HEK293 (cell line): ENCODE data around the gene KCTD19.

Source experiments
- ATF2 ChIP-seq: fragments of 450-650 bp; formaldehyde crosslinking; IDR thresholded peaks from 2 replicates; pipeline ENCODE4 v1.5.1; 2016; ENCODE audit warnings: missing biosample characterization, missing genetic modification characterization, low read depth
- BCL11B ChIP-seq: fragments of 450-650 bp; formaldehyde crosslinking; IDR thresholded peaks from 2 replicates; pipeline ENCODE4 v1.5.1; 2016; ENCODE audit warnings: low read depth, missing biosample characterization, missing genetic modification characterization
- GFI1B ChIP-seq: fragments of 450-650 bp; formaldehyde crosslinking; IDR thresholded peaks from 2 replicates; pipeline ENCODE4 v1.5.1; 2016; ENCODE audit warnings: missing biosample characterization, missing genetic modification characterization
- IKZF3 ChIP-seq: fragments of 450-650 bp; IDR thresholded peaks from 2 replicates; pipeline ENCODE4 v1.5.0; 2018; ENCODE audit warnings: missing biosample characterization, mild to moderate bottlenecking, missing genetic modification characterization, moderate library complexity
- OVOL3 ChIP-seq: fragments of 450-650 bp; formaldehyde crosslinking; IDR thresholded peaks from 2 replicates; pipeline ENCODE4 v1.5.1; 2016; ENCODE audit warnings: missing biosample characterization, missing genetic modification characterization
- PBX3 ChIP-seq: sonication (generic); formaldehyde crosslinking; IDR thresholded peaks from 2 replicates; pipeline ENCODE4 v1.8.1; 2022; ENCODE audit warnings: mild to moderate bottlenecking, moderate library complexity, missing genetic modification reagents
- SCRT1 ChIP-seq: fragments of 450-650 bp; formaldehyde crosslinking; IDR thresholded peaks from 2 replicates; pipeline ENCODE4 v1.5.1; 2016; ENCODE audit warnings: missing biosample characterization, missing genetic modification characterization, borderline replicate concordance
- ZNF239 ChIP-seq: fragments of 450-650 bp; formaldehyde crosslinking; IDR thresholded peaks from 2 replicates; pipeline ENCODE4 v1.5.1; 2016; ENCODE audit warnings: missing biosample characterization, missing genetic modification characterization
- ZNF423 ChIP-seq: fragments of 450-650 bp; formaldehyde crosslinking; IDR thresholded peaks from 2 replicates; pipeline ENCODE4 v1.5.1; 2016; ENCODE audit warnings: missing biosample characterization, missing genetic modification characterization
- ZNF488 ChIP-seq: fragments of 450-650 bp; formaldehyde crosslinking; IDR thresholded peaks from 2 replicates; pipeline ENCODE4 v1.5.1; 2016; ENCODE audit warnings: missing biosample characterization, missing genetic modification characterization
- ZNF529 ChIP-seq: fragments of 450-650 bp; formaldehyde crosslinking; IDR thresholded peaks from 2 replicates; pipeline ENCODE4 v1.5.1; 2017; ENCODE audit warnings: missing genetic modification characterization, missing biosample characterization; ENCODE audit not compliant: insufficient replicate concordance
- ZNF558 ChIP-seq: fragments of 450-650 bp; formaldehyde crosslinking; IDR thresholded peaks from 2 replicates; pipeline ENCODE4 v1.5.1; 2016; ENCODE audit warnings: missing biosample characterization, missing genetic modification characterization
- ZNF600 ChIP-seq: fragments of 450-650 bp; formaldehyde crosslinking; IDR thresholded peaks from 2 replicates; pipeline ENCODE4 v1.5.1; 2016; ENCODE audit warnings: missing biosample characterization, missing genetic modification characterization
- ZNF645 ChIP-seq: fragments of 450-650 bp; formaldehyde crosslinking; IDR thresholded peaks from 2 replicates; pipeline ENCODE4; 2016; ENCODE audit warnings: missing biosample characterization, missing genetic modification characterization
- ZNF792 ChIP-seq: fragments of 450-650 bp; formaldehyde crosslinking; IDR thresholded peaks from 2 replicates; pipeline ENCODE4 v1.5.1; 2016; ENCODE audit warnings: missing biosample characterization, missing genetic modification characterization
- ZNF830 ChIP-seq: fragments of 450-650 bp; IDR thresholded peaks from 2 replicates; pipeline ENCODE4 v1.5.0; 2018; ENCODE audit warnings: missing biosample characterization, missing genetic modification characterization, low read depth, mild to moderate bottlenecking, moderate library complexity
- ZSCAN4 ChIP-seq: fragments of 450-650 bp; formaldehyde crosslinking; IDR thresholded peaks from 2 replicates; pipeline ENCODE4 v1.5.1; 2017; ENCODE audit warnings: missing biosample characterization, missing genetic modification characterization
- TF ChIP-seq, protein P1 (sequence below): fragments of 450-650 bp; formaldehyde crosslinking; IDR thresholded peaks from 2 replicates; pipeline ENCODE4 v1.5.1; 2016; ENCODE audit warnings: missing biosample characterization, missing genetic modification characterization
- TF ChIP-seq, protein P2 (sequence below): fragments of 450-650 bp; formaldehyde crosslinking; conservative IDR thresholded peaks from 2 replicates; pipeline ENCODE4 v1.5.1; 2016; ENCODE audit warnings: low read depth, missing biosample characterization, missing genetic modification characterization
- TF ChIP-seq, protein P3 (sequence below): fragments of 450-650 bp; formaldehyde crosslinking; IDR thresholded peaks from 2 replicates; pipeline ENCODE4 v1.5.1; 2016; ENCODE audit warnings: missing biosample characterization, missing genetic modification characterization
- TF ChIP-seq, protein P4 (sequence below): fragments of 450-650 bp; formaldehyde crosslinking; IDR thresholded peaks from 2 replicates; pipeline ENCODE4 v1.5.1; 2016; ENCODE audit warnings: missing biosample characterization, missing genetic modification characterization, borderline replicate concordance

The KCTD19 gene

GRCh38 chr16:67311607-67312488, 14.7 kb downstream of the KCTD19 start (continued):
- TF ChIP-seq, protein P1, sequence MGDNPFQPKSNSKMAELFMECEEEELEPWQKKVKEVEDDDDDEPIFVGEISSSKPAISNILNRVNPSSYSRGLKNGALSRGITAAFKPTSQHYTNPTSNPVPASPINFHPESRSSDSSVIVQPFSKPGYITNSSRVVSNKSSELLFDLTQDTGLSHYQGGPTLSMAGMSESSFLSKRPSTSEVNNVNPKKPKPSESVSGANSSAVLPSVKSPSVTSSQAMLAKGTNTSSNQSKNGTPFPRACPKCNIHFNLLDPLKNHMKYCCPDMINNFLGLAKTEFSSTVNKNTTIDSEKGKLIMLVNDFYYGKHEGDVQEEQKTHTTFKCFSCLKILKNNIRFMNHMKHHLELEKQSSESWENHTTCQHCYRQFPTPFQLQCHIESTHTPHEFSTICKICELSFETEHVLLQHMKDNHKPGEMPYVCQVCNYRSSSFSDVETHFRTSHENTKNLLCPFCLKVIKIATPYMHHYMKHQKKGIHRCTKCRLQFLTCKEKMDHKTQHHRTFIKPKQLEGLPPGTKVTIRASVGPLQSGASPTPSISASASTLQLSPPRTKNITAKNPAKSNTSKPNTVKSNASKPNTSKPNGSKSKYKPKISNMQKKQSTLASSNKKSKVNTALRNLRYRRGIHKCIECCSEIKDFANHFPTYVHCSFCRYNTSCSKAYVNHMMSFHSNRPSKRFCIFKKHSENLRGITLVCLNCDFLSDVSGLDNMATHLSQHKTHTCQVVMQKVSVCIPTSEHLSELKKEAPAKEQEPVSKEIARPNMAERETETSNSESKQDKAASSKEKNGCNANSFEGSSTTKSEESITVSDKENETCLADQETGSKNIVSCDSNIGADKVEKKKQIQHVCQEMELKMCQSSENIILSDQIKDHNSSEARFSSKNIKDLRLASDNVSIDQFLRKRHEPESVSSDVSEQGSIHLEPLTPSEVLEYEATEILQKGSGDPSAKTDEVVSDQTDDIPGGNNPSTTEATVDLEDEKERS = no peak
- peak; percentile 67; the same call in 1 of the 2 replicates for TF ChIP-seq ZNF600
- TF ChIP-seq ZNF488 (tag by site-specific recombination) = no peak
- no peak for TF ChIP-seq SCRT1 (tag by site-specific recombination)
- TF ChIP-seq, protein P2, sequence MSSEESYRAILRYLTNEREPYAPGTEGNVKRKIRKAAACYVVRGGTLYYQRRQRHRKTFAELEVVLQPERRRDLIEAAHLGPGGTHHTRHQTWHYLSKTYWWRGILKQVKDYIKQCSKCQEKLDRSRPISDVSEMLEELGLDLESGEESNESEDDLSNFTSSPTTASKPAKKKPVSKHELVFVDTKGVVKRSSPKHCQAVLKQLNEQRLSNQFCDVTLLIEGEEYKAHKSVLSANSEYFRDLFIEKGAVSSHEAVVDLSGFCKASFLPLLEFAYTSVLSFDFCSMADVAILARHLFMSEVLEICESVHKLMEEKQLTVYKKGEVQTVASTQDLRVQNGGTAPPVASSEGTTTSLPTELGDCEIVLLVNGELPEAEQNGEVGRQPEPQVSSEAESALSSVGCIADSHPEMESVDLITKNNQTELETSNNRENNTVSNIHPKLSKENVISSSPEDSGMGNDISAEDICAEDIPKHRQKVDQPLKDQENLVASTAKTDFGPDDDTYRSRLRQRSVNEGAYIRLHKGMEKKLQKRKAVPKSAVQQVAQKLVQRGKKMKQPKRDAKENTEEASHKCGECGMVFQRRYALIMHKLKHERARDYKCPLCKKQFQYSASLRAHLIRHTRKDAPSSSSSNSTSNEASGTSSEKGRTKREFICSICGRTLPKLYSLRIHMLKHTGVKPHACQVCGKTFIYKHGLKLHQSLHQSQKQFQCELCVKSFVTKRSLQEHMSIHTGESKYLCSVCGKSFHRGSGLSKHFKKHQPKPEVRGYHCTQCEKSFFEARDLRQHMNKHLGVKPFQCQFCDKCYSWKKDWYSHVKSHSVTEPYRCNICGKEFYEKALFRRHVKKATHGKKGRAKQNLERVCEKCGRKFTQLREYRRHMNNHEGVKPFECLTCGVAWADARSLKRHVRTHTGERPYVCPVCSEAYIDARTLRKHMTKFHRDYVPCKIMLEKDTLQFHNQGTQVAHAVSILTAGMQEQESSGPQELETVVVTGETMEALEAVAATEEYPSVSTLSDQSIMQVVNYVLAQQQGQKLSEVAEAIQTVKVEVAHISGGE = no peak
- peak; percentile 9; the same call in 1 of the 2 replicates for TF ChIP-seq OVOL3 (tag by site-specific recombination)
- peak; percentile 29; the same call in 1 of the 2 replicates for TF ChIP-seq IKZF3
- TF ChIP-seq ZNF239 (tag by site-specific recombination) = no peak
- TF ChIP-seq, protein P3, sequence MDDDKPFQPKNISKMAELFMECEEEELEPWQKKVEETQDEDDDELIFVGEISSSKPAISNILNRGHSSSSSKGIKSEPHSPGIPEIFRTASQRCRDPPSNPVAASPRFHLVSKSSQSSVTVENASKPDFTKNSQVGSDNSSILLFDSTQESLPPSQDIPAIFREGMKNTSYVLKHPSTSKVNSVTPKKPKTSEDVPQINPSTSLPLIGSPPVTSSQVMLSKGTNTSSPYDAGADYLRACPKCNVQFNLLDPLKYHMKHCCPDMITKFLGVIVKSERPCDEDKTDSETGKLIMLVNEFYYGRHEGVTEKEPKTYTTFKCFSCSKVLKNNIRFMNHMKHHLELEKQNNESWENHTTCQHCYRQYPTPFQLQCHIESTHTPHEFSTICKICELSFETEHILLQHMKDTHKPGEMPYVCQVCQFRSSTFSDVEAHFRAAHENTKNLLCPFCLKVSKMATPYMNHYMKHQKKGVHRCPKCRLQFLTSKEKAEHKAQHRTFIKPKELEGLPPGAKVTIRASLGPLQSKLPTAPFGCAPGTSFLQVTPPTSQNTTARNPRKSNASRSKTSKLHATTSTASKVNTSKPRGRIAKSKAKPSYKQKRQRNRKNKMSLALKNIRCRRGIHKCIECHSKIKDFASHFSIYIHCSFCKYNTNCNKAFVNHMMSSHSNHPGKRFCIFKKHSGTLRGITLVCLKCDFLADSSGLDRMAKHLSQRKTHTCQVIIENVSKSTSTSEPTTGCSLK (tag by site-specific recombination) = no peak
- TF ChIP-seq ZSCAN4 (tag by site-specific recombination) = peak; percentile 93
- TF ChIP-seq ZNF830 (tag by site-specific recombination) = no peak
- TF ChIP-seq BCL11B = no peak
- TF ChIP-seq GFI1B = no peak
- TF ChIP-seq ZNF529 (tag by site-specific recombination) = no peak
- TF ChIP-seq ZNF792 (tag by site-specific recombination) = peak; percentile 45
- no peak for TF ChIP-seq ZNF645 (tag by site-specific recombination)
- no peak for TF ChIP-seq ZNF558
- peak; percentile 95 for TF ChIP-seq ATF2 (tag by site-specific recombination)
- TF ChIP-seq, protein P4, sequence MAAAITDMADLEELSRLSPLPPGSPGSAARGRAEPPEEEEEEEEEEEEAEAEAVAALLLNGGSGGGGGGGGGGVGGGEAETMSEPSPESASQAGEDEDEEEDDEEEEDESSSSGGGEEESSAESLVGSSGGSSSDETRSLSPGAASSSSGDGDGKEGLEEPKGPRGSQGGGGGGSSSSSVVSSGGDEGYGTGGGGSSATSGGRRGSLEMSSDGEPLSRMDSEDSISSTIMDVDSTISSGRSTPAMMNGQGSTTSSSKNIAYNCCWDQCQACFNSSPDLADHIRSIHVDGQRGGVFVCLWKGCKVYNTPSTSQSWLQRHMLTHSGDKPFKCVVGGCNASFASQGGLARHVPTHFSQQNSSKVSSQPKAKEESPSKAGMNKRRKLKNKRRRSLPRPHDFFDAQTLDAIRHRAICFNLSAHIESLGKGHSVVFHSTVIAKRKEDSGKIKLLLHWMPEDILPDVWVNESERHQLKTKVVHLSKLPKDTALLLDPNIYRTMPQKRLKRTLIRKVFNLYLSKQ = no peak
- TF ChIP-seq ZNF423 (tag by site-specific recombination) = no peak
- TF ChIP-seq PBX3 = no peak
